ENCODE data around the gene FNDC3A.

DNA sequence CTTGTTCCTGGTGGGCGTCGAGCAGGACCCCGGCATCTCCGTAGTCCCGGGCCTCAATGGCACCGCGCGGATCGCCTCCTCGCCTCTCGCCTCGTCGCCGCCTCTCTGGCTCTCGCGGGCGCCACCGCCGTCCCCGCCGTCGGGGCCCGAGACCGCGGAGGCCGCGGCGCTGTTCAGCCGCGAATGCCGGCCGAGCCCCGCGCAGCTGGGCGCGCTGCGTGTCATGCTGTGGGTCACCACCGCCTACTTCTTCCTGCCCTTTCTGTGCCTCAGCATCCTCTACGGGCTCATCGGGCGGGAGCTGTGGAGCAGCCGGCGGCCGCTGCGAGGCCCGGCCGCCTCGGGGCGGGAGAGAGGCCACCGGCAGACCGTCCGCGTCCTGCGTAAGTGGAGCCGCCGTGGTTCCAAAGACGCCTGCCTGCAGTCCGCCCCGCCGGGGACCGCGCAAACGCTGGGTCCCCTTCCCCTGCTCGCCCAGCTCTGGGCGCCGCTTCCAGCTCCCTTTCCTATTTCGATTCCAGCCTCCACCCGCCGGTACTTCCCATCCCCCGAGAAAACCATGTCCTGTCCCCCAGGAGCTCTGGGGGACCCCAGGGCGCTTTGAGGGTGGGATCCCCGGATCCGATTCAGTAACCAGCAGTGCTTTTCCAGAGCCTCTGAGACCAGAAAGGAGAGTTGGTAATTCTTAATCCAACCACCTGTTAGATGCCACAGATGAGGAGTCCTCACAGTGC is 245.3 kb downstream of the FNDC3A start:
- TF ChIP-seq CTCF (IDR thresholded peaks at IDR 0.05), result no peak
- TF ChIP-seq POLR2A (IDR thresholded peaks at IDR 0.05), result no peak
